Epithelial cell of proximal tubule (primary cell): ENCODE measurements around the gene LAMC2. TPM values are rescaled to one million over a fixed set of nuclear protein-coding genes. Genes with fewer than 3 reads are reported as not detected.
A peak's percentile ranks its signal among the peaks of the same experiment; 100 is the strongest.

ENCODE experiments used
- DNase-seq: peaks from one replicate; pipeline ENCODE4 v3.0.0-alpha.2; 2011; ENCODE audit warnings: low read depth
- H3K4me3 ChIP-seq: 2 replicates; pipeline ENCODE4 v1.5.1; 2011; ENCODE audit warnings: low read depth, mild to moderate bottlenecking, low read length
- total RNA-seq: library from RNA; depleted of rRNA; stranded (reverse); fragments of >200 nt; gene quantifications from 2 replicates; pipeline ENCODE4 v1.2.3, GENCODE V29; 2015
- TF ChIP-seq, protein P1 (sequence below): conservative IDR thresholded peaks from 2 replicates; pipeline ENCODE4 v1.5.1; 2012; ENCODE audit warnings: low read depth, mild to moderate bottlenecking, low read length

Gene LAMC2
- total RNA-seq, 1 donor from 2014 or later = 382 TPM

DNA sequence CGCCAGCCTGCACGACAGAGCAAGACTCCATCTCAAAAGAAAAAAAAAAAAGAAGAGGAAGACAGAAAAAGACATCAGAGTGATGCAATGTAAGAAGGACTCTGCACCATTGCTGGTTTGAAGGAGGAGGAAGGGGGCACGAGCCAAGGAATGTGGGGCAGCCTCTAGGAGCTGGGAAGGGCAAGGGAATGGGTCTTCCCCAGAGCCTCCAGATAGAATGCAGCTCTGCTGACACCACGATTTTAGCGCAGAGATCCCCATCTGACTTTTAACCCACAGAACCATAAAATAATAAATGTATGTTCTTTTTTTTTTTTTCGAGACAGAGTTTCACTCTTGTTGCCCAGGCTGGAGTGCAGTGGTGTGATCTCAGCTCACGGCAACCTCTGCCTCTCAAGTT is 33.9 kb upstream of the LAMC2 start:
- no peak for DNase-seq
- no peak overlapping the region for H3K4me3 ChIP-seq
- TF ChIP-seq, protein P1, sequence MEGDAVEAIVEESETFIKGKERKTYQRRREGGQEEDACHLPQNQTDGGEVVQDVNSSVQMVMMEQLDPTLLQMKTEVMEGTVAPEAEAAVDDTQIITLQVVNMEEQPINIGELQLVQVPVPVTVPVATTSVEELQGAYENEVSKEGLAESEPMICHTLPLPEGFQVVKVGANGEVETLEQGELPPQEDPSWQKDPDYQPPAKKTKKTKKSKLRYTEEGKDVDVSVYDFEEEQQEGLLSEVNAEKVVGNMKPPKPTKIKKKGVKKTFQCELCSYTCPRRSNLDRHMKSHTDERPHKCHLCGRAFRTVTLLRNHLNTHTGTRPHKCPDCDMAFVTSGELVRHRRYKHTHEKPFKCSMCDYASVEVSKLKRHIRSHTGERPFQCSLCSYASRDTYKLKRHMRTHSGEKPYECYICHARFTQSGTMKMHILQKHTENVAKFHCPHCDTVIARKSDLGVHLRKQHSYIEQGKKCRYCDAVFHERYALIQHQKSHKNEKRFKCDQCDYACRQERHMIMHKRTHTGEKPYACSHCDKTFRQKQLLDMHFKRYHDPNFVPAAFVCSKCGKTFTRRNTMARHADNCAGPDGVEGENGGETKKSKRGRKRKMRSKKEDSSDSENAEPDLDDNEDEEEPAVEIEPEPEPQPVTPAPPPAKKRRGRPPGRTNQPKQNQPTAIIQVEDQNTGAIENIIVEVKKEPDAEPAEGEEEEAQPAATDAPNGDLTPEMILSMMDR = no peak

DNA sequence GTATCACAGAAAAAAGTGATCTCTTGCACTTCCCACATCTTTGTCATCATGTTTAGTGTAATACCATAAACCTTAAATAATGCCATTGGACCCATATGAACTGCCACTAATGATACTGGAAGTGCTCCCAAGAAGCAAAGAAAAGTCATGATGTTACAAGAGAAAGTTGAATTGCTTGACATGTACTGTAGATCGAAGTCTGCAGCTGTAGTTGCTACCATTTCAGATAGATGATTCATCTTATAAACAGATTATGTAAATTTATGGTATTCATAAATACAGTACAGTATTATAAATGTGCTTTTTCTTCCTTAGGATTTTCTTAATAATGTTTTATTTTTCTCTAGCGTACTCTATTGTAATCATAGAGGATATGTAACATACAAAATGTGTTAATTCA is 30.1 kb upstream of the LAMC2 start:
- TF ChIP-seq, protein P1 = no peak
- DNase-seq = no peak
- H3K4me3 ChIP-seq = no peak overlapping the region

DNA sequence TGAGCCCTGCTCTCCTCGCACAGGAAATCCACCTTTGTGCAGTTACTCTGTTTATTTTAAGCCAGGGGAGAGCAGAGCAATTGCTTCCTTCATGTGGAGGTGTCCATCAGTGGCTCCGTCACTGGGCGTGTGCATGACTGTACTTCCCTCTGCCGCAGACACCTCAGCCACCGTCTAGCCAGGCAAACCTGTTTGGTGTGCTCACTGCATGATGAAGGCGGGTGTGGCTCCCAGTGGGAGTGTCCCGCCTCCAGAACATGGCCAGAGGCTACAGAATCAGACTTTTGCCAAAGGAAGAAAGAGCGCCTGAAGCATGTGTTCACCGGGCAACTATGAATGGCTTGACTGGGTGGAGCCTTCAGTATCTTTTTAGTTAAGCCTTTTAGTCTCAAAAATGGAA is 26.1 kb upstream of the LAMC2 start:
- DNase-seq = no peak
- no peak overlapping the region for H3K4me3 ChIP-seq
- TF ChIP-seq, protein P1 = no peak

DNA sequence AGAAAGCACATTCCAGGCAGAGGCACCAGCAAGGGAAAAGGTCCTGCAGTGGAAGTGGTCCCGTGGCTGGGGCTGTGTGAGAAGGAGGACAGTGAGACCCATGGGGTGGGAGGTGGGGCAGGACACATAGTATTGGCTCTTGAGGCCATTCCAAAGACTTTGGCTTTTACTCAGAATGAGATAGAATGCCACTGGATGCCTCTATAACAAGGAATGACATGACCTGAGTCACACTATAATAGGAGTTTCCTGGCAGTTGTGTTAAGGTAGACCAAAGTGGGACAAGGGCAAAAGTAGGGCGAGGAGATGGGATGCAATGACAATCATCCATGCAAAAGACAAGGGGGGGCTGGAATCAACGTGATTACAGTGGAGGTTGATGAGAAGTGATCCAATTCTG is 24.7 kb upstream of the LAMC2 start:
- H3K4me3 ChIP-seq = no peak overlapping the region
- no peak for DNase-seq
- TF ChIP-seq, protein P1 = no peak

DNA sequence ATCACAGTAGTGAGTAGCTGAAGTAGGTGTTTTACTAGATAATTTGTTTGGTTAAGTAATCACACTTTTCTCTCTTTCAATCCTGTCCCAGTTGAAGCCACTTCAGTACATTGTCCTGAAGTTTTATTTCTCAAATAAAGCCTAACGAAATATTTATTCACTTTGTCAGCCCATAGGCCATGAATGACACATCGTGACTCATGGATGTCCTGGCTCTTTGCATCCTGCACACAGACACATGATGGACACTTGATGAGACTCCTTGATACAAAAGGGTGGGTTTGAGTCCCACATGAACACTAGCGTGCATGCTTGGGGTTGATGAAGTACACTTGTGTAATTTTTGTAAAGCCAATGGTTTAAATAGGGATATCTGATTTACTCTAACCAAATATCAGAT is 22.7 kb upstream of the LAMC2 start:
- H3K4me3 ChIP-seq = no peak overlapping the region
- TF ChIP-seq, protein P1 = no peak
- peak; percentile 77 for DNase-seq

DNA sequence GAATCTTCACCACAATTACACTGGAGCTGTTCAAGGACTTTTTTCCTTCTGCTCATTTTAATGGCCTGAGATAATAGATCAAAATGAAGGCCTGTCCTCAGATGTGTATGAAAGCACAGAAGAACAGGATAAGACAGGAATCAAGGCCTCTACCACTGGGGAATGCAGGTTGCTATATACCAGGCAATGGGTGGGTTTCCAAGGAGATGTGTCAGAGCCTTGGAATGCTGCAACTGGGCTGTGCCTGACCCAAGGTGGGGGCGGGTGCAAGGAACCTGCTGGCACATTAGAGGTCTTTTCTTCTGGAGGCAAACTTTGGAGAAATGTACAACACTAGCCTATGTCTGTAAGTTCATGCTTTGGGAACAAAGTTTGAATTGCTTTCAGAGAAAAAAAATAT is 21.7 kb upstream of the LAMC2 start:
- no peak overlapping the region for H3K4me3 ChIP-seq
- DNase-seq = peak; percentile 88
- TF ChIP-seq, protein P1 = no peak

DNA sequence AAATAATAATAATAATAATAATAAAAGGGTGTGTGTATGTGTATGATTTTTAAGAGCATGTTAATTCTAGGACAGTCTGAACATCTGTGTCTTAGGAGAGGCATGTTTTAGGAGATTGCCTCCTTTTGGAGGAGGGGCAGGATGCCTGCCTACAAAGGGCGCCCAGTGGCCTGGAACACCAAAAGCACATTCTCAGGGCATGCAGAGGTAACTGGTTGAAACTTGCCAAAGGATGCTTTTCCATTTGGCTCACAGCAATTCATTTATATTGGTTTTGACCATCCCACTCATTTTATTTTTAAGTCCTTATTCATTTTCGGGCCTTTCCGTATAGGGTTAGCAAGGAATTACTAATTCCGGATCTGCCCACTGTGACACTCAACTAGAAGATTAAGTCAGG is 21.1 kb upstream of the LAMC2 start:
- no peak overlapping the region for H3K4me3 ChIP-seq
- TF ChIP-seq, protein P1 = no peak
- DNase-seq = no peak
